Hair follicular keratinocyte (primary cell): Measurements from ENCODE around the gene OR6C1. TPM values are rescaled to one million over a fixed set of nuclear protein-coding genes. Genes with fewer than 3 reads are reported as not detected.

ENCODE experiments used
- total RNA-seq: library from RNA; depleted of rRNA; stranded (reverse); fragments of >200 nt; gene quantifications from 2 replicates; pipeline ENCODE4 v1.2.3, GENCODE V29; 2015

OR6C1 gene
- not detected in 2 replicates for total RNA-seq

GRCh38 chr12:55314043-55314442, at the start of gene OR6C1:
TSS of gene OR6C1 (plus strand) at chr12:55314343. CDS start at chr12:55320600, 6,257 bp downstream.

GRCh38 chr12:55296469-55296868, 17.7 kb upstream of the OR6C1 start, which contains the start of gene OR6C6:
TSS of gene OR6C6 (minus strand) at chr12:55296569. CDS start at chr12:55295232, 1,337 bp downstream.

GRCh38 chr12:55330446-55330845, 16.3 kb downstream of the OR6C1 start, which contains the start of gene OR6C3:
TSS of gene OR6C3 (plus strand) at chr12:55330746. CDS start at chr12:55331701, 955 bp downstream.

GRCh38 chr12:55362675-55363074, 48.5 kb downstream of the OR6C1 start, which contains the start of gene OR6C75:
TSS of gene OR6C75 (plus strand) at chr12:55362975. CDS start at chr12:55365111, 2,136 bp downstream.

Other genes with a start within 250 kb of the OR6C1 start
- not detected in 2 replicates for gene OR9K2, start 187.9 kb upstream of the OR6C1 start, total RNA-seq
- gene OR10A7, start 93.3 kb upstream of the OR6C1 start, total RNA-seq = not detected in 2 replicates
- not detected in 2 replicates for gene OR6C74, start 69.7 kb upstream of the OR6C1 start, total RNA-seq
- gene OR6C6, start 17.8 kb upstream of the OR6C1 start, total RNA-seq = not detected in 2 replicates
- not detected in 2 replicates for gene OR6C3, start 16.4 kb downstream of the OR6C1 start, total RNA-seq
- gene OR6C75, start 48.6 kb downstream of the OR6C1 start, total RNA-seq = not detected in 2 replicates
- gene OR6C65, start 86.2 kb downstream of the OR6C1 start, total RNA-seq = not detected in 2 replicates
- gene OR6C76, start 111.9 kb downstream of the OR6C1 start, total RNA-seq = not detected in 2 replicates
- gene OR6C2, start 129.7 kb downstream of the OR6C1 start, total RNA-seq = not detected in 2 replicates
- not detected in 2 replicates for gene OR6C70, start 155.8 kb downstream of the OR6C1 start, total RNA-seq
- gene OR6C68, start 178.0 kb downstream of the OR6C1 start, total RNA-seq = not detected in 2 replicates
- not detected in 2 replicates for gene OR6C4, start 235.3 kb downstream of the OR6C1 start, total RNA-seq